SK-N-SH (cell line): ENCODE results near the gene ARMC3. TPM values are rescaled to one million over a fixed set of nuclear protein-coding genes. Genes with fewer than 3 reads are reported as not detected.

Source experiments
- CTCF ChIA-PET: fragments of 300-600, 350-600 bp; formaldehyde crosslinking; extraction: SDS; loops from one replicate; lab custom pipeline; 2021; lab: Yijun Ruan, JAX
- POLR2A ChIA-PET: fragments of 350-600 bp; sonication (Branson Sonifier 250); formaldehyde crosslinking; extraction: SDS; loops from one replicate; lab custom pipeline; 2020; ENCODE audit warnings: antibody characterized with exemption, inconsistent platforms; lab: Yijun Ruan, JAX
- DNase-seq: peaks from one replicate; pipeline ENCODE4 v3.0.0; 2012
- H2AFZ ChIP-seq: fragments of 200-600 bp; sonication (generic); 2 replicates; pipeline ENCODE4 v1.8.1; 2016; ENCODE audit warnings: antibody characterized with exemption, mild to moderate bottlenecking, low read depth
- H3F3A ChIP-seq: fragments of 200-600 bp; sonication (generic); replicated peaks from 2 replicates; pipeline ENCODE3; 2016; ENCODE audit warnings: antibody characterized with exemption, mild to moderate bottlenecking; ENCODE audit not compliant: insufficient read depth
- H3K27ac ChIP-seq, 2 experiments: fragments of 200-500 bp in 1 of 2; fragments of 200-600 bp in 1 of 2; sonication (Bioruptor generic) in 1 of 2; sonication (generic), shearing (Covaris generic) in 1 of 2; 2 replicates each; pipeline versions ENCODE4 v1.5.1 to v1.6.1; 2014 to 2016; ENCODE audit warnings: low read depth in 2 of 2, inconsistent platforms in 1 of 2, low read length in 1 of 2, mild to moderate bottlenecking in 1 of 2, mixed read lengths in 1 of 2
- H3K27me3 ChIP-seq: fragments of 200-600 bp; sonication (generic), shearing (Covaris generic); 2 replicates; pipeline ENCODE4 v1.6.1; 2016; ENCODE audit warnings: mixed run types; ENCODE audit not compliant: insufficient read depth
- H3K36me3 ChIP-seq, 2 experiments: fragments of 200-500 bp in 1 of 2; fragments of 200-600 bp in 1 of 2; sonication (Bioruptor generic) in 1 of 2; sonication (generic) in 1 of 2; replicated peaks in 1 of 2; 2 replicates each; pipeline versions ENCODE3 to v1.5.1; 2014 to 2016; ENCODE audit warnings: low read length in 1 of 2, mild to moderate bottlenecking in 1 of 2; ENCODE audit not compliant: insufficient read depth in 2 of 2, control insufficient read depth in 1 of 2
- H3K4me1 ChIP-seq, 2 experiments: fragments of 200-500 bp in 1 of 2; fragments of 200-600 bp in 1 of 2; sonication (Bioruptor generic) in 1 of 2; sonication (generic), shearing (Covaris generic) in 1 of 2; 2 replicates each; pipeline versions ENCODE4 v1.5.1 to v1.6.1; 2014 to 2016; ENCODE audit warnings: low read depth in 1 of 2, low read length in 1 of 2, mixed run types in 1 of 2; ENCODE audit not compliant: insufficient read depth in 2 of 2, control insufficient read depth in 1 of 2
- H3K4me2 ChIP-seq: fragments of 200-600 bp; sonication (generic), shearing (Covaris generic); 2 replicates; pipeline ENCODE4 v1.6.1; 2017; ENCODE audit warnings: mixed run types
- H3K4me3 ChIP-seq, 2 experiments: fragments of 200-500 bp in 1 of 2; fragments of 200-600 bp in 1 of 2; sonication (Bioruptor generic) in 1 of 2; sonication (generic), shearing (Covaris generic) in 1 of 2; 2 replicates each; pipeline versions ENCODE4 v1.5.1 to v1.8.1; 2014 to 2016; ENCODE audit warnings: low read depth in 2 of 2, inconsistent platforms in 1 of 2, low read length in 1 of 2, mild to moderate bottlenecking in 1 of 2, mixed read lengths in 1 of 2, moderate library complexity in 1 of 2
- H3K79me2 ChIP-seq: fragments of 200-600 bp; sonication (generic); 2 replicates; pipeline ENCODE4 v1.8.1; 2017; ENCODE audit warnings: mild to moderate bottlenecking; ENCODE audit not compliant: insufficient read depth
- H3K9ac ChIP-seq: fragments of 200-600 bp; sonication (generic); 2 replicates; pipeline ENCODE4 v1.6.1; 2017; ENCODE audit warnings: mixed run types
- H3K9me2 ChIP-seq: fragments of 200-600 bp; sonication (generic); 2 replicates; pipeline ENCODE4 v1.6.1; 2017; ENCODE audit warnings: mixed run types
- H3K9me3 ChIP-seq: fragments of 200-600 bp; sonication (generic); 2 replicates; pipeline ENCODE4 v1.6.1; 2017; ENCODE audit warnings: mixed run types, mild to moderate bottlenecking, moderate library complexity
- H4K20me1 ChIP-seq: fragments of 200-600 bp; sonication (generic); 2 replicates; pipeline ENCODE4 v1.6.1; 2017; ENCODE audit warnings: mild to moderate bottlenecking, mixed run types; ENCODE audit not compliant: insufficient read depth
- CTCF ChIP-seq: fragments of 200-600 bp; sonication (generic); IDR thresholded peaks from 2 replicates; pipeline ENCODE4 v1.6.1; 2017; ENCODE audit warnings: antibody characterized with exemption, mild to moderate bottlenecking, moderate library complexity
- EP300 ChIP-seq, 2 experiments: IDR thresholded peaks; 2 replicates each; pipeline versions ENCODE4 v1.4.0 to v1.6.1; 2012; ENCODE audit warnings: borderline replicate concordance in 1 of 2, low read depth in 1 of 2, low read length in 1 of 2
- EZH2phosphoT487 ChIP-seq: fragments of 200-600 bp; sonication (generic); IDR thresholded peaks from 2 replicates; pipeline ENCODE4 v1.6.1; 2017; ENCODE audit warnings: low read depth, mixed run types, mild to moderate bottlenecking, antibody characterized with exemption, moderate library complexity, borderline replicate concordance
- FOXJ3 ChIP-seq: sonication (generic); formaldehyde crosslinking; IDR thresholded peaks from 2 replicates; pipeline ENCODE4 v1.5.1; 2020; ENCODE audit warnings: mild to moderate bottlenecking, missing genetic modification reagents
- GABPA ChIP-seq: IDR thresholded peaks from 2 replicates; pipeline ENCODE4 v1.4.0; 2012; ENCODE audit warnings: low read depth, mild to moderate bottlenecking
- JUND ChIP-seq: IDR thresholded peaks from 2 replicates; pipeline ENCODE4 v1.4.0; 2012
- MXI1 ChIP-seq: IDR thresholded peaks from 2 replicates; pipeline ENCODE4 v1.6.1; 2012; ENCODE audit warnings: mild to moderate bottlenecking, low read depth, low read length, improper control_type of control experiment
- NFIC ChIP-seq: IDR thresholded peaks from 2 replicates; pipeline ENCODE4 v1.4.0; 2012; ENCODE audit warnings: borderline replicate concordance
- NRF1 ChIP-seq: IDR thresholded peaks from 2 replicates; pipeline ENCODE4 v1.6.1; 2012; ENCODE audit warnings: low read depth, mild to moderate bottlenecking, low read length
- POLR2AphosphoS5 ChIP-seq: IDR thresholded peaks from 2 replicates; pipeline ENCODE4 v1.6.1; 2012; ENCODE audit warnings: low read depth, low read length
- RCOR1 ChIP-seq: fragments of 150-350 bp; IDR thresholded peaks from 2 replicates; pipeline ENCODE4 v1.6.1; 2017; ENCODE audit warnings: antibody characterized with exemption, low read length
- REST ChIP-seq: IDR thresholded peaks from 2 replicates; pipeline ENCODE4 v1.6.1; 2012; ENCODE audit warnings: mild to moderate bottlenecking, low read depth, low read length, moderate library complexity
- RFX5 ChIP-seq: IDR thresholded peaks from 2 replicates; pipeline ENCODE4 v1.6.1; 2012; ENCODE audit warnings: mild to moderate bottlenecking, improper control_type of control experiment, low read length
- SIN3A ChIP-seq: IDR thresholded peaks from 2 replicates; pipeline ENCODE4 v1.6.1; 2012; ENCODE audit warnings: low read depth, mild to moderate bottlenecking, low read length, moderate library complexity, borderline replicate concordance
- SMC3 ChIP-seq: IDR thresholded peaks from 2 replicates; pipeline ENCODE4 v1.6.1; 2012; ENCODE audit warnings: low read depth, low read length, improper control_type of control experiment
- TCF12 ChIP-seq: IDR thresholded peaks from 2 replicates; pipeline ENCODE4 v1.4.0; 2012
- TEAD4 ChIP-seq: IDR thresholded peaks from 2 replicates; pipeline ENCODE4 v1.4.0; 2012; ENCODE audit warnings: mild to moderate bottlenecking, borderline replicate concordance; ENCODE audit not compliant: insufficient read depth
- YY1 ChIP-seq: IDR thresholded peaks from 2 replicates; pipeline ENCODE4 v1.4.0; 2012; ENCODE audit warnings: low read depth, mild to moderate bottlenecking
- WGBS: methylation state at CpG from one replicate; pipeline ENCODE4 v1.1.6; 2017; ENCODE audit warnings: low lambda C conversion rate; 5-methylcytosine and 5-hydroxymethylcytosine counted together
- polyA plus RNA-seq, 3 experiments: library from polyadenylated mRNA; depleted of rRNA; stranded (reverse); fragments of >200 nt; gene quantifications; 2 replicates each; pipeline ENCODE4 v1.2.3, GENCODE V29; 2012
- TF ChIP-seq, protein P1 (sequence below): IDR thresholded peaks from 2 replicates; pipeline ENCODE4 v1.4.0; 2012; ENCODE audit warnings: low read depth, borderline replicate concordance
- TF ChIP-seq, protein P2 (sequence below): fragments of 150-350 bp; IDR thresholded peaks from 2 replicates; pipeline ENCODE4 v1.6.1; 2017; ENCODE audit warnings: antibody characterized with exemption, low read length, low read depth, borderline replicate concordance

The ARMC3 gene
- polyA plus RNA-seq, 1 of the 3 experiments (the other 2 are of a cell fraction) = not detected

GRCh38 chr10:23053036-23053435 is 125.2 kb downstream of the ARMC3 start:
- Histone ChIP-seq H3K9me2 (no peaks in the 10 kb centered on the region), H3F3A (no peaks in the 10 kb centered on the region), H3K9ac (no peak overlapping the region), H3K79me2 (no peaks in the 10 kb centered on the region), H2AFZ (no peak overlapping the region), H3K4me2 (no peak overlapping the region), H3K27me3 (no peaks in the 10 kb centered on the region), H3K4me1 (no peaks in the 10 kb centered on the region; a peak in 1 of 4 replicates), H4K20me1 (no peaks in the 10 kb centered on the region), H3K9me3 (no peaks in the 10 kb centered on the region), H3K27ac (no peak overlapping the region), H3K36me3 (no peaks in the 10 kb centered on the region), H3K4me3 (no peak overlapping the region)
- DNase-seq = no peak
- TF ChIP-seq YY1 = no peak
- WGBS = 63% methylated on average over 1 of the region's 1 CpG
- ChIA-PET CTCF (no interaction called here), POLR2A (no interaction called here)

- Histone ChIP-seq H3K4me3 (no peak overlapping the region), H3K9me2 (no peaks in the 10 kb centered on the region), H3K36me3 (no peaks in the 10 kb centered on the region), H3K4me2 (no peak overlapping the region), H3K4me1 (no peaks in the 10 kb centered on the region; a peak in 1 of 4 replicates), H3K9me3 (no peaks in the 10 kb centered on the region), H4K20me1 (no peaks in the 10 kb centered on the region), H3K27me3 (no peaks in the 10 kb centered on the region), H3F3A (no peaks in the 10 kb centered on the region), H3K27ac (no peak overlapping the region), H2AFZ (no peak overlapping the region), H3K9ac (no peak overlapping the region), H3K79me2 (no peaks in the 10 kb centered on the region)
- WGBS = 73% methylated on average over 7 of the region's 7 CpGs
- ChIA-PET CTCF (no interaction called here), POLR2A (no interaction called here)
- TF ChIP-seq JUND (no peak), CTCF (no peak), TEAD4 (no peak), GABPA (no peak), EP300 (IDR thresholded peaks at IDR 0.05; ENCODE audit: borderline replicate concordance in 1 of 2, low read depth in 1 of 2, low read length in 1 of 2) (no peak), POLR2AphosphoS5 (no peak), RCOR1 (no peak), SIN3A (no peak), EZH2phosphoT487 (no peak), REST (no peak), RFX5 (no peak), FOXJ3 (CRISPR knock-in tag) (no peak), SMC3 (no peak), NFIC (no peak), TCF12 (no peak), NRF1 (no peak), YY1 (no peak), MXI1 (no peak)
- TF ChIP-seq, protein P1, sequence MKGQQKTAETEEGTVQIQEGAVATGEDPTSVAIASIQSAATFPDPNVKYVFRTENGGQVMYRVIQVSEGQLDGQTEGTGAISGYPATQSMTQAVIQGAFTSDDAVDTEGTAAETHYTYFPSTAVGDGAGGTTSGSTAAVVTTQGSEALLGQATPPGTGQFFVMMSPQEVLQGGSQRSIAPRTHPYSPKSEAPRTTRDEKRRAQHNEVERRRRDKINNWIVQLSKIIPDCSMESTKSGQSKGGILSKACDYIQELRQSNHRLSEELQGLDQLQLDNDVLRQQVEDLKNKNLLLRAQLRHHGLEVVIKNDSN = no peak
- TF ChIP-seq, protein P2, sequence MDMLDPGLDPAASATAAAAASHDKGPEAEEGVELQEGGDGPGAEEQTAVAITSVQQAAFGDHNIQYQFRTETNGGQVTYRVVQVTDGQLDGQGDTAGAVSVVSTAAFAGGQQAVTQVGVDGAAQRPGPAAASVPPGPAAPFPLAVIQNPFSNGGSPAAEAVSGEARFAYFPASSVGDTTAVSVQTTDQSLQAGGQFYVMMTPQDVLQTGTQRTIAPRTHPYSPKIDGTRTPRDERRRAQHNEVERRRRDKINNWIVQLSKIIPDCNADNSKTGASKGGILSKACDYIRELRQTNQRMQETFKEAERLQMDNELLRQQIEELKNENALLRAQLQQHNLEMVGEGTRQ = no peak
- no peak for DNase-seq
Measured at GRCh38 chr10:23055424-23056185, 127.8 kb downstream of the ARMC3 start.
